NCI-H128 (cell line): ENCODE measurements around the gene MSH2.
"Not testable (repeated sequence)": the region's sequence is repeated elsewhere in the genome, so short reads cannot be mapped to it uniquely, and the experiment has no call there.

ENCODE experiments used
- DNase-seq: peaks from one replicate; lab custom pipeline; 2025; ENCODE audit not compliant: unreplicated experiment; lab: John Stamatoyannopoulos, UW

Gene MSH2

GRCh38 chr2:47402805-47403608 is at the start of gene MSH2:
TSS of gene MSH2 (plus strand) at chr2:47403156. CDS start at chr2:47403192, 36 bp downstream.
- DNase-seq = peak; percentile 94

GRCh38 chr2:47354013-47354847 is 48.7 kb upstream of the MSH2 start:
- DNase-seq = no peak

GRCh38 chr2:47354848-47355204 is 48.1 kb upstream of the MSH2 start:
- no peak for DNase-seq

GRCh38 chr2:47357483-47357882 is 45.5 kb upstream of the MSH2 start:
- no peak for DNase-seq

GRCh38 chr2:47359375-47359868 is 43.5 kb upstream of the MSH2 start:
- DNase-seq = no peak

GRCh38 chr2:47360283-47360682 is 42.7 kb upstream of the MSH2 start:
- no peak for DNase-seq

GRCh38 chr2:47360927-47361326 is 42.0 kb upstream of the MSH2 start:
- DNase-seq = no peak

- DNase-seq = not testable (repeated sequence)
Measured at GRCh38 chr2:47361505-47362229, 41.3 kb upstream of the MSH2 start.

- no peak for DNase-seq
Measured at GRCh38 chr2:47373747-47374146, 29.2 kb upstream of the MSH2 start.

GRCh38 chr2:47375307-47375706 is 27.6 kb upstream of the MSH2 start:
- no peak for DNase-seq

- no peak for DNase-seq
Measured at GRCh38 chr2:47379384-47379783, 23.6 kb upstream of the MSH2 start.

GRCh38 chr2:47381408-47381807 is 21.5 kb upstream of the MSH2 start:
- DNase-seq = no peak

- DNase-seq = no peak
Measured at GRCh38 chr2:47386551-47386950, 16.4 kb upstream of the MSH2 start.

GRCh38 chr2:47388888-47389287 is 14.1 kb upstream of the MSH2 start:
- no peak for DNase-seq

GRCh38 chr2:47389692-47390091 is 13.3 kb upstream of the MSH2 start:
- no peak for DNase-seq

GRCh38 chr2:47401789-47402554 is 984 bp upstream of the MSH2 start:
- no peak for DNase-seq

- DNase-seq = no peak
Measured at GRCh38 chr2:47402555-47402804, 476 bp upstream of the MSH2 start.

GRCh38 chr2:47403609-47404193 is 745 bp downstream of the MSH2 start:
- DNase-seq = no peak

- DNase-seq = no peak
Measured at GRCh38 chr2:47404356-47404755, 1.4 kb downstream of the MSH2 start.

- DNase-seq = no peak
Measured at GRCh38 chr2:47405757-47406156, 2.8 kb downstream of the MSH2 start.
